K562 (cell line): ENCODE measurements around the gene PRKAG2. TPM values are rescaled to one million over a fixed set of nuclear protein-coding genes. Genes with fewer than 3 reads are reported as not detected.

Source experiments
- BCL6 ChIP-seq: fragments of 250-450 bp; sonication (Bioruptor Pico); IDR thresholded peaks from 2 replicates; pipeline ENCODE4 v1.4.0; 2020
- CBFA2T3 ChIP-seq: fragments of 450-650 bp; IDR thresholded peaks from 2 replicates; pipeline ENCODE4 v1.6.1; 2017
- CBX3 ChIP-seq, 2 experiments: IDR thresholded peaks; 1 replicate in 1 of 2; 2 replicates in 1 of 2; pipeline ENCODE4 v1.6.1; 2012; ENCODE audit warnings: inconsistent platforms in 2 of 2, low read length in 2 of 2, borderline replicate concordance in 1 of 2, control low read depth in 1 of 2
- COPS2 ChIP-seq: fragments of 450-650 bp; conservative IDR thresholded peaks from 2 replicates; pipeline ENCODE4 v1.6.1; 2016; ENCODE audit warnings: mild to moderate bottlenecking, moderate library complexity
- DPF2 ChIP-seq: fragments of 450-650 bp; IDR thresholded peaks from 2 replicates; pipeline ENCODE4 v1.6.1; 2016
- ETV5 ChIP-seq: sonication (generic); formaldehyde crosslinking; IDR thresholded peaks from 2 replicates; pipeline ENCODE4 v1.4.0; 2020; ENCODE audit warnings: low read depth, mild to moderate bottlenecking, missing genetic modification reagents
- FOSL1 ChIP-seq: fragments of 200-800 bp; sonication (Bioruptor generic); conservative IDR thresholded peaks from 2 replicates; pipeline ENCODE4 v1.6.1; 2016; ENCODE audit warnings: missing genetic modification characterization, missing compliant biosample characterization
- FOXJ3 ChIP-seq: sonication (generic); formaldehyde crosslinking; IDR thresholded peaks from 2 replicates; pipeline ENCODE4 v1.4.0; 2020; ENCODE audit warnings: mild to moderate bottlenecking, missing genetic modification reagents
- FOXP4 ChIP-seq: sonication (generic); formaldehyde crosslinking; IDR thresholded peaks from 2 replicates; pipeline ENCODE4 v1.8.0; 2022; ENCODE audit warnings: mild to moderate bottlenecking, missing genetic modification reagents, borderline replicate concordance
- GTF2F1 ChIP-seq: IDR thresholded peaks from 2 replicates; pipeline ENCODE4 v1.6.1; 2011; ENCODE audit warnings: low read depth, low read length, improper control_type of control experiment
- MEIS2 ChIP-seq: fragments of 450-650 bp; IDR thresholded peaks from 2 replicates; pipeline ENCODE4 v1.6.1; 2014; ENCODE audit warnings: mild to moderate bottlenecking; ENCODE audit not compliant: partially characterized antibody
- PML ChIP-seq: IDR thresholded peaks from 2 replicates; pipeline ENCODE4 v1.6.1; 2012; ENCODE audit warnings: low read length, inconsistent platforms
- POLR2AphosphoS2 ChIP-seq: IDR thresholded peaks from 2 replicates; pipeline ENCODE4 v1.6.1; 2012; ENCODE audit warnings: low read length, improper control_type of control experiment
- RFX7 ChIP-seq: fragments of 250-450 bp; sonication (Bioruptor Pico); IDR thresholded peaks from 2 replicates; pipeline ENCODE4 v1.5.1; 2021; ENCODE audit warnings: mild to moderate bottlenecking
- SETDB1 ChIP-seq: IDR thresholded peaks from one replicate; pipeline ENCODE4 v1.6.1; 2012; ENCODE audit warnings: low read length, control low read depth, inconsistent platforms
- SRSF3 ChIP-seq: fragments of 200-400 bp; formaldehyde crosslinking; IDR thresholded peaks from 2 replicates; pipeline ENCODE4 v1.6.1; 2016; ENCODE audit warnings: mild to moderate bottlenecking, low read length, moderate library complexity; ENCODE audit not compliant: insufficient read depth
- ZFPM2 ChIP-seq: fragments of 250-450 bp; sonication (Bioruptor Pico); IDR thresholded peaks from 2 replicates; pipeline ENCODE4 v1.5.1; 2022; ENCODE audit warnings: mild to moderate bottlenecking
- ZKSCAN3 ChIP-seq: fragments of 250-450 bp; sonication (Bioruptor Pico); IDR thresholded peaks from 2 replicates; pipeline ENCODE4 v1.4.0; 2020
- ZNF175 ChIP-seq: fragments of 200-800 bp; sonication (Bioruptor generic); IDR thresholded peaks from 2 replicates; pipeline ENCODE4 v1.6.1; 2016; ENCODE audit warnings: low read depth, mild to moderate bottlenecking, missing genetic modification characterization, missing compliant biosample characterization
- ZNF224 ChIP-seq: sonication (generic); formaldehyde crosslinking; IDR thresholded peaks from 2 replicates; pipeline ENCODE4 v1.8.0; 2022; ENCODE audit warnings: mild to moderate bottlenecking, missing genetic modification reagents
- polyA plus RNA-seq, 8 experiments: library from polyadenylated mRNA; depleted of rRNA in 4 of 8; stranded (reverse) in 5 of 8; unstranded in 3 of 8; fragments of >200 nt; fragmentation: Nextera tagmentation in 2 of 8; fragmentation: Illumina TruSeq in 1 of 8; extraction: Ambion mirVana in 2 of 8; extraction: Trizol in 1 of 8; gene quantifications; 2 replicates each; pipeline versions ENCODE4 v1.2.1 to v1.2.3, GENCODE V29; 2011 to 2014; ENCODE audit warnings: inconsistent platforms in 1 of 8, missing spikeins in 1 of 8
- total RNA-seq, 7 experiments: library from RNA; depleted of rRNA in 6 of 7; stranded (reverse); fragments of >200 nt in 6 of 7; fragmentation: Illumina TruSeq in 2 of 7; extraction: Trizol in 2 of 7; gene quantifications; 2 replicates each; pipeline versions ENCODE4 v1.2.1 to v1.2.3, GENCODE V29; 2011 to 2021; ENCODE audit warnings: low replicate concordance in 1 of 7
- TF ChIP-seq, protein P1 (sequence below): fragments of 450-650 bp; IDR thresholded peaks from 2 replicates; pipeline ENCODE4 v1.6.1; 2016; ENCODE audit warnings: mild to moderate bottlenecking
- TF ChIP-seq, protein P2 (sequence below): sonication (generic); formaldehyde crosslinking; IDR thresholded peaks from 2 replicates; pipeline ENCODE4 v1.8.0; 2022; ENCODE audit warnings: mild to moderate bottlenecking, missing genetic modification reagents

PRKAG2 gene
- total and polyA plus RNA-seq, 9 of the 15 experiments (the other 6 are each of a cell fraction or from before 2014, with no cell fraction given): 0.99 to 5.6 (median 3.3) TPM

- TF ChIP-seq, protein P1, sequence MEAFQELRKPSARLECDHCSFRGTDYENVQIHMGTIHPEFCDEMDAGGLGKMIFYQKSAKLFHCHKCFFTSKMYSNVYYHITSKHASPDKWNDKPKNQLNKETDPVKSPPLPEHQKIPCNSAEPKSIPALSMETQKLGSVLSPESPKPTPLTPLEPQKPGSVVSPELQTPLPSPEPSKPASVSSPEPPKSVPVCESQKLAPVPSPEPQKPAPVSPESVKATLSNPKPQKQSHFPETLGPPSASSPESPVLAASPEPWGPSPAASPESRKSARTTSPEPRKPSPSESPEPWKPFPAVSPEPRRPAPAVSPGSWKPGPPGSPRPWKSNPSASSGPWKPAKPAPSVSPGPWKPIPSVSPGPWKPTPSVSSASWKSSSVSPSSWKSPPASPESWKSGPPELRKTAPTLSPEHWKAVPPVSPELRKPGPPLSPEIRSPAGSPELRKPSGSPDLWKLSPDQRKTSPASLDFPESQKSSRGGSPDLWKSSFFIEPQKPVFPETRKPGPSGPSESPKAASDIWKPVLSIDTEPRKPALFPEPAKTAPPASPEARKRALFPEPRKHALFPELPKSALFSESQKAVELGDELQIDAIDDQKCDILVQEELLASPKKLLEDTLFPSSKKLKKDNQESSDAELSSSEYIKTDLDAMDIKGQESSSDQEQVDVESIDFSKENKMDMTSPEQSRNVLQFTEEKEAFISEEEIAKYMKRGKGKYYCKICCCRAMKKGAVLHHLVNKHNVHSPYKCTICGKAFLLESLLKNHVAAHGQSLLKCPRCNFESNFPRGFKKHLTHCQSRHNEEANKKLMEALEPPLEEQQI: peak; percentile 97
- TF ChIP-seq FOXJ3 (CRISPR knock-in tag) (no peak), RFX7 (CRISPR knock-in tag) (no peak), PML (peak; percentile 31; the same call in 1 of the 2 replicates), CBFA2T3 (no peak), ZFPM2 (no peak), COPS2 (no peak), GTF2F1 (no peak), CBX3 (IDR thresholded peaks at IDR 0.05; ENCODE audit: borderline replicate concordance in 1 of 2, low read length in 2 of 2) (peak in 1 of 2 experiments; percentile 98; a peak in 2 of 3 replicates), FOSL1 (peak; percentile 67), MEIS2 (peak; percentile 37), FOXP4 (CRISPR knock-in tag) (no peak), ZNF224 (CRISPR knock-in tag) (no peak), SRSF3 (no peak), ZKSCAN3 (CRISPR knock-in tag) (no peak), SETDB1 (no peak), BCL6 (CRISPR knock-in tag) (no peak), POLR2AphosphoS2 (no peak), DPF2 (no peak), ETV5 (CRISPR knock-in tag) (peak; percentile 52; the same call in 1 of the 2 replicates), ZNF175 (0 out of 2 replicates have a peak, but pooled peaks have one; percentile 16)
- TF ChIP-seq, protein P2, sequence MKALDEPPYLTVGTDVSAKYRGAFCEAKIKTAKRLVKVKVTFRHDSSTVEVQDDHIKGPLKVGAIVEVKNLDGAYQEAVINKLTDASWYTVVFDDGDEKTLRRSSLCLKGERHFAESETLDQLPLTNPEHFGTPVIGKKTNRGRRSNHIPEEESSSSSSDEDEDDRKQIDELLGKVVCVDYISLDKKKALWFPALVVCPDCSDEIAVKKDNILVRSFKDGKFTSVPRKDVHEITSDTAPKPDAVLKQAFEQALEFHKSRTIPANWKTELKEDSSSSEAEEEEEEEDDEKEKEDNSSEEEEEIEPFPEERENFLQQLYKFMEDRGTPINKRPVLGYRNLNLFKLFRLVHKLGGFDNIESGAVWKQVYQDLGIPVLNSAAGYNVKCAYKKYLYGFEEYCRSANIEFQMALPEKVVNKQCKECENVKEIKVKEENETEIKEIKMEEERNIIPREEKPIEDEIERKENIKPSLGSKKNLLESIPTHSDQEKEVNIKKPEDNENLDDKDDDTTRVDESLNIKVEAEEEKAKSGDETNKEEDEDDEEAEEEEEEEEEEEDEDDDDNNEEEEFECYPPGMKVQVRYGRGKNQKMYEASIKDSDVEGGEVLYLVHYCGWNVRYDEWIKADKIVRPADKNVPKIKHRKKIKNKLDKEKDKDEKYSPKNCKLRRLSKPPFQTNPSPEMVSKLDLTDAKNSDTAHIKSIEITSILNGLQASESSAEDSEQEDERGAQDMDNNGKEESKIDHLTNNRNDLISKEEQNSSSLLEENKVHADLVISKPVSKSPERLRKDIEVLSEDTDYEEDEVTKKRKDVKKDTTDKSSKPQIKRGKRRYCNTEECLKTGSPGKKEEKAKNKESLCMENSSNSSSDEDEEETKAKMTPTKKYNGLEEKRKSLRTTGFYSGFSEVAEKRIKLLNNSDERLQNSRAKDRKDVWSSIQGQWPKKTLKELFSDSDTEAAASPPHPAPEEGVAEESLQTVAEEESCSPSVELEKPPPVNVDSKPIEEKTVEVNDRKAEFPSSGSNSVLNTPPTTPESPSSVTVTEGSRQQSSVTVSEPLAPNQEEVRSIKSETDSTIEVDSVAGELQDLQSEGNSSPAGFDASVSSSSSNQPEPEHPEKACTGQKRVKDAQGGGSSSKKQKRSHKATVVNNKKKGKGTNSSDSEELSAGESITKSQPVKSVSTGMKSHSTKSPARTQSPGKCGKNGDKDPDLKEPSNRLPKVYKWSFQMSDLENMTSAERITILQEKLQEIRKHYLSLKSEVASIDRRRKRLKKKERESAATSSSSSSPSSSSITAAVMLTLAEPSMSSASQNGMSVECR (CRISPR knock-in tag): 0 out of 2 replicates have a peak, but pooled peaks have one; percentile 10
Observed at GRCh38 chr7:151519765-151520418, 357.0 kb downstream of the PRKAG2 start, which contains the start of gene RHEB (continued).
